H1 (cell line): Measurements from ENCODE around the gene IRF2BP1. TPM values are rescaled to one million over a fixed set of nuclear protein-coding genes. Genes with fewer than 3 reads are reported as not detected.

Source experiments
- CTCF ChIA-PET: fragments of 300-600 bp; sonication (Branson Sonifier 250); formaldehyde crosslinking; loops from one replicate; lab custom pipeline; 2021; ENCODE audit not compliant: partially characterized antibody; lab: Charles Lee
- POLR2A ChIA-PET: fragments of 300-600 bp; sonication (Branson Sonifier 250); formaldehyde crosslinking; loops from one replicate; lab custom pipeline; 2021; ENCODE audit warnings: inconsistent platforms; ENCODE audit not compliant: partially characterized antibody; lab: Charles Lee
- DNase-seq, 2 experiments: peaks; one replicate each; pipeline versions ENCODE4 v3.0.0 to v3.0.0-alpha.2; 2010 to 2022; ENCODE audit warnings: low spot score in 2 of 2, low read depth in 1 of 2, mixed read lengths in 1 of 2
- FAIRE-seq: peaks from 2 replicates; lab custom pipeline; 2011; peaks lifted over from hg19 to GRCh38; lab: Jason Lieb, UNC
- H2AFZ ChIP-seq: 2 replicates; pipeline ENCODE4 v1.8.1; 2012; ENCODE audit warnings: low read length, inconsistent platforms
- H2AK5ac ChIP-seq: 2 replicates; pipeline ENCODE4 v1.6.1; 2013; ENCODE audit warnings: low read depth, low read length
- H2BK120ac ChIP-seq: replicated peaks from 2 replicates; pipeline ENCODE3; 2013; ENCODE audit warnings: low read depth, low read length, inconsistent platforms
- H2BK12ac ChIP-seq: 2 replicates; pipeline ENCODE4 v1.6.1; 2013; ENCODE audit warnings: low read depth, low read length
- H2BK15ac ChIP-seq: 2 replicates; pipeline ENCODE4 v1.6.1; 2013; ENCODE audit warnings: low read length
- H2BK20ac ChIP-seq: 2 replicates; pipeline ENCODE4 v1.6.1; 2013; ENCODE audit warnings: low read length
- H2BK5ac ChIP-seq: 2 replicates; pipeline ENCODE4 v1.6.1; 2013; ENCODE audit warnings: low read depth, low read length
- H3K14ac ChIP-seq: 2 replicates; pipeline ENCODE4 v1.6.1; 2013; ENCODE audit warnings: inconsistent platforms; ENCODE audit not compliant: insufficient read length
- H3K18ac ChIP-seq: 2 replicates; pipeline ENCODE4 v1.6.1; 2013; ENCODE audit warnings: low read length; ENCODE audit errors: extremely low read depth
- H3K23ac ChIP-seq: 2 replicates; pipeline ENCODE4 v1.6.1; 2013; ENCODE audit warnings: inconsistent platforms; ENCODE audit not compliant: insufficient read length
- H3K23me2 ChIP-seq: 2 replicates; pipeline ENCODE4 v1.6.1; 2013; ENCODE audit warnings: low read depth, low read length
- H3K27ac ChIP-seq: 2 replicates; pipeline ENCODE4 v1.6.1; 2011; ENCODE audit warnings: low read depth, low read length, inconsistent platforms
- H3K27me3 ChIP-seq, 4 experiments: replicated peaks in 1 of 4; 1 replicate in 1 of 4; 2 replicates in 3 of 4; pipeline versions ENCODE4 v1.6.1 to v1.8.1; 2011 to 2013; ENCODE audit warnings: low read length in 3 of 4, mild to moderate bottlenecking in 3 of 4, inconsistent platforms in 2 of 4, mixed read lengths in 2 of 4, moderate library complexity in 1 of 4; ENCODE audit not compliant: control insufficient read depth in 3 of 4, insufficient read depth in 3 of 4; ENCODE audit errors: extremely low read depth in 1 of 4
- H3K36me3 ChIP-seq, 4 experiments: 2 replicates each; pipeline versions ENCODE4 v1.6.1 to v1.8.1; 2011 to 2013; ENCODE audit warnings: mild to moderate bottlenecking in 4 of 4, low read length in 3 of 4, moderate library complexity in 2 of 4, control low read depth in 1 of 4, inconsistent platforms in 1 of 4; ENCODE audit not compliant: insufficient read depth in 4 of 4, control insufficient read depth in 2 of 4
- H3K4ac ChIP-seq: replicated peaks from 2 replicates; pipeline ENCODE3; 2013; ENCODE audit warnings: low read length, low read depth, mixed read lengths, inconsistent platforms; ENCODE audit not compliant: insufficient read length
- H3K4me1 ChIP-seq, 4 experiments: replicated peaks in 1 of 4; 1 replicate in 1 of 4; 2 replicates in 3 of 4; pipeline versions ENCODE4 v1.6.1 to v1.8.1; 2011 to 2013; ENCODE audit warnings: low read length in 3 of 4, inconsistent platforms in 2 of 4, mixed read lengths in 1 of 4; ENCODE audit not compliant: insufficient read depth in 4 of 4, control insufficient read depth in 3 of 4
- H3K4me2 ChIP-seq, 2 experiments: 2 replicates each; pipeline versions ENCODE4 v1.6.1 to v1.8.1; 2011 to 2013; ENCODE audit warnings: low read depth in 2 of 2, low read length in 2 of 2, control low read depth in 1 of 2, inconsistent platforms in 1 of 2, mild to moderate bottlenecking in 1 of 2; ENCODE audit not compliant: insufficient read depth in 1 of 2
- H3K4me3 ChIP-seq, 4 experiments: fragments of 200-600, 300-600 bp in 1 of 4; sonication (generic), shearing (Covaris generic), sonication (Bioruptor Twin) in 1 of 4; 2 replicates each; pipeline versions ENCODE4 v1.5.1 to v1.8.1; 2011 to 2016; ENCODE audit warnings: low read length in 4 of 4, low read depth in 3 of 4, control low read depth in 2 of 4, inconsistent platforms in 2 of 4, mild to moderate bottlenecking in 2 of 4, mixed read lengths in 1 of 4, moderate library complexity in 1 of 4; ENCODE audit not compliant: insufficient read depth in 2 of 4; ENCODE audit errors: extremely low read depth in 1 of 4
- H3K56ac ChIP-seq: replicated peaks from 2 replicates; pipeline ENCODE3; 2013; ENCODE audit warnings: low read depth, mild to moderate bottlenecking, mixed read lengths, low read length, inconsistent platforms; ENCODE audit not compliant: insufficient read length
- H3K79me1 ChIP-seq: 2 replicates; pipeline ENCODE4 v1.6.1; 2013; ENCODE audit warnings: low read depth, low read length, control low read depth
- H3K79me2 ChIP-seq, 2 experiments: 2 replicates each; pipeline versions ENCODE4 v1.6.1 to v1.8.1; 2012 to 2013; ENCODE audit warnings: low read length in 2 of 2, mild to moderate bottlenecking in 2 of 2, inconsistent platforms in 1 of 2; ENCODE audit not compliant: insufficient read depth in 2 of 2, control insufficient read depth in 1 of 2
- H3K9ac ChIP-seq, 4 experiments: replicated peaks in 1 of 4; 1 replicate in 1 of 4; 2 replicates in 3 of 4; pipeline versions ENCODE4 v1.6.1 to v1.8.1; 2011 to 2013; ENCODE audit warnings: low read depth in 3 of 4, low read length in 3 of 4, control low read depth in 2 of 4, mild to moderate bottlenecking in 2 of 4, moderate library complexity in 2 of 4, inconsistent platforms in 1 of 4; ENCODE audit errors: extremely low read depth in 1 of 4
- H3K9me3 ChIP-seq, 2 experiments: 2 replicates each; pipeline versions ENCODE4 v1.6.1 to v1.8.1; 2012 to 2013; ENCODE audit warnings: mild to moderate bottlenecking in 2 of 2, moderate library complexity in 2 of 2, control low read depth in 1 of 2, inconsistent platforms in 1 of 2, low read depth in 1 of 2, low read length in 1 of 2, mixed read lengths in 1 of 2; ENCODE audit not compliant: insufficient read depth in 2 of 2
- H4K20me1 ChIP-seq, 2 experiments: replicated peaks in 1 of 2; 2 replicates each; pipeline versions ENCODE3 to v1.8.1; 2011 to 2013; ENCODE audit warnings: inconsistent platforms in 2 of 2, low read length in 2 of 2, mild to moderate bottlenecking in 1 of 2; ENCODE audit not compliant: insufficient read depth in 2 of 2, control insufficient read depth in 1 of 2
- H4K5ac ChIP-seq: 2 replicates; pipeline ENCODE4 v1.6.1; 2013; ENCODE audit warnings: low read length, low read depth, mixed read lengths, inconsistent platforms; ENCODE audit not compliant: insufficient read length
- H4K8ac ChIP-seq: 2 replicates; pipeline ENCODE4 v1.8.0; 2013; ENCODE audit warnings: mild to moderate bottlenecking, moderate library complexity, low read length, inconsistent platforms; ENCODE audit not compliant: insufficient read depth; ENCODE audit errors: extremely low read depth
- H4K91ac ChIP-seq: replicated peaks from 2 replicates; pipeline ENCODE3; 2013; ENCODE audit warnings: low read length, mixed read lengths, inconsistent platforms; ENCODE audit not compliant: insufficient read length
- JUND ChIP-seq: IDR thresholded peaks from 2 replicates; pipeline ENCODE4 v1.6.1; 2011; ENCODE audit warnings: mild to moderate bottlenecking, improper control_type of control experiment, low read length
- KDM1A ChIP-seq: fragments of 200-600, 300-600 bp; sonication (generic); IDR thresholded peaks from 2 replicates; pipeline ENCODE4 v1.7.1; 2016; ENCODE audit warnings: mild to moderate bottlenecking, low read length, borderline replicate concordance
- WGBS, 2 experiments: shearing (Covaris generic) in 1 of 2; methylation state at CpG; one replicate each; pipeline versions ENCODE4 v1.1.6 to v1.1.7; 2013 to 2015; ENCODE audit warnings: low lambda C conversion rate in 2 of 2, mixed read lengths in 2 of 2, inconsistent platforms in 1 of 2, low coverage in 1 of 2, missing lambda C conversion rate in 1 of 2; ENCODE audit not compliant: insufficient replicate concordance in 2 of 2, insufficient coverage in 1 of 2, insufficient read length in 1 of 2; ENCODE audit errors: extremely low coverage in 1 of 2, missing lambda C conversion rate in 1 of 2; 5-methylcytosine and 5-hydroxymethylcytosine counted together
- polyA plus RNA-seq, 7 experiments: library from polyadenylated mRNA; depleted of rRNA in 3 of 7; stranded (reverse) in 5 of 7; unstranded in 2 of 7; fragments of >200 nt in 5 of 7; fragments of 200-250 nt in 2 of 7; gene quantifications; 1 replicate in 5 of 7; 2 replicates in 1 of 7; 4 replicates in 1 of 7; pipeline versions ENCODE4 v1.2.1 to v1.2.3, GENCODE V29; 2011 to 2013; ENCODE audit warnings: missing spikeins in 2 of 7, mixed read lengths in 2 of 7
- total RNA-seq: library from RNA; stranded (reverse); fragmentation: NEBNext Ultra II Directional; extraction: Animal tissue kit (Norgen Biotek cat#: 25700); gene quantifications from 2 replicates; pipeline ENCODE4 v1.2.1, GENCODE V29; 2021

Gene IRF2BP1
- total and polyA plus RNA-seq, 2 of the 8 experiments (the other 6 are each of a cell fraction or from before 2014, with no cell fraction given): 12.1 to 24.4 TPM

- H3K4me1 ChIP-seq: peaks cover 0 to 2% (median under 1%) of the 10 kb centered on the region in 4 experiments; a peak in 3 of 7 replicates
- H3K23me2 ChIP-seq: peaks cover 22% of the 10 kb centered on the region; the same call in 1 of the 2 replicates
- no peaks in the 10 kb centered on the region for H3K79me2 ChIP-seq
- CTCF ChIA-PET: interaction anchor here (1.5 to 3.2 kb wide), 2 partner anchors 83 to 105 kb away, joined by 3 to 9 read pairs; no protein-coding TSS in a partner anchor
- H3K9me3 ChIP-seq: no peaks in the 10 kb centered on the region
- no peak overlapping the region for H2BK5ac ChIP-seq
- no peak for FAIRE-seq
- no peak overlapping the region for H3K56ac ChIP-seq
- no peak overlapping the region for H3K4ac ChIP-seq
- H2BK20ac ChIP-seq: no peak overlapping the region
- no peak overlapping the region for H2BK15ac ChIP-seq
- H3K27me3 ChIP-seq: peaks cover 0 to 16% (median 11%) of the 10 kb centered on the region in 4 experiments; a peak in 6 of 7 replicates
- TF ChIP-seq KDM1A (peak; percentile 83), JUND (no peak)
- no peak overlapping the region for H2AFZ ChIP-seq
- no peak overlapping the region for H3K27ac ChIP-seq
- peaks cover 2 to 10% of the 10 kb centered on the region in 2 experiments for H4K20me1 ChIP-seq
- H3K9ac ChIP-seq: no peak overlapping the region
- H2AK5ac ChIP-seq: no peak overlapping the region
- no peak overlapping the region for H3K14ac ChIP-seq
- 91 to 100% methylated on average over 1 to 4 of the region's 4 CpGs for WGBS, 2 experiments
- no peak overlapping the region for H3K4me3 ChIP-seq
- H3K79me1 ChIP-seq: peaks cover 3% of the 10 kb centered on the region; the same call in 1 of the 2 replicates
- H4K5ac ChIP-seq: no peak overlapping the region
- no peak overlapping the region for H2BK120ac ChIP-seq
- H4K91ac ChIP-seq: no peak overlapping the region
- peaks cover 0 to 8% (median 2%) of the 10 kb centered on the region in 4 experiments; a peak in 3 of 8 replicates for H3K36me3 ChIP-seq
- POLR2A ChIA-PET: interaction anchor here (0.8 to 1.6 kb wide), 2 partner anchors 12 to 15 kb away, joined by 4 to 5 read pairs; no protein-coding TSS in a partner anchor
- H3K18ac ChIP-seq: no peak overlapping the region
- no peak overlapping the region for H4K8ac ChIP-seq
- no peak overlapping the region for H2BK12ac ChIP-seq
- no peak for DNase-seq
- peak overlapping the region in 1 of 2 experiments; percentile 95; a peak in 1 of 4 replicates for H3K4me2 ChIP-seq
- no peak overlapping the region for H3K23ac ChIP-seq
Observed at GRCh38 chr19:45899919-45900589, 14.1 kb upstream of the IRF2BP1 start.
